GM15510 (cell line): Measurements from ENCODE around the gene GATA3.

Experiments used
- POLR2A ChIP-seq: IDR thresholded peaks from 3 replicates; pipeline ENCODE4 v1.6.1; 2011; ENCODE audit warnings: borderline replicate concordance; ENCODE audit not compliant: insufficient read length; ENCODE audit errors: extremely low read depth

Gene GATA3

DNA sequence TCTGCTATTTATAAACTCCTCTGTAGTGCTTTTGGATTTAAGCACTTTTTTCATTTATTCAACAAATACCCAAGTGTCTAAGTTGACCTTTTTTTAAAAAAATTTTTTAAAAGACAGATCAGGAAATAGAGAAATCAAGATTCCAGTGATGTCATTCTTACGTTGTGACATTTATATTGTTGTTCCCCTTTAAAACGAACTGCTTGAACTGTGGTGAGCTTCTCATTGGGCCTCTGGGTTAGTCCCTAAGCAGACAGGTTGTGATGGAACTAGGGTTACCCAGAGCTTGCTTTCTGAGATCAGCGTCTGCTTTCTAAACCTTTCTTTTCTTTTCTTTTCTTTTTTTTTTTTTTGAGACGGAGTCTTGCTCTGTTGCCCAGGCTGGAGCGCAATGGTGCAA, 22.4 kb downstream of the GATA3 start:
- TF ChIP-seq POLR2A: no peak

DNA sequence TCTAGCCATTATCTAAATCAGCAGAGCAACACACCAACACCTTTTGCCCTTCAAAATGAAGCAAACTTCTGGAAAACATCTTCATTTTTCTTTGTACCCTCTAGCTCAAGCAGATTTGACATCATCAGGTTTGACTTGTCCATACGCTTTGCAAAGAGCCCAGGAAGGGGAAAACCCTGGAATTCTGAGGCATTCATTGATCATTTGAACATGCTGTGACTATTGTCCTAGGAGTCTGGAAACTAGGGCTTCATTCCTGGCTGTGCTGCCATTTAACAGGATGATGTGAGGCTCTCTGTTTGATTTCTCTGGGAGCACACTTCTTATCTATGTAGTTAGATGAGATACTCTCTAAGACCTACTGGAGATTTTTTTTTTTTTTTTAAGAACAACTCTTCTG, 23.5 kb downstream of the GATA3 start:
- no peak for TF ChIP-seq POLR2A

GRCh38 chr10:8079126-8079525, 24.6 kb downstream of the GATA3 start:
- TF ChIP-seq POLR2A: no peak

DNA sequence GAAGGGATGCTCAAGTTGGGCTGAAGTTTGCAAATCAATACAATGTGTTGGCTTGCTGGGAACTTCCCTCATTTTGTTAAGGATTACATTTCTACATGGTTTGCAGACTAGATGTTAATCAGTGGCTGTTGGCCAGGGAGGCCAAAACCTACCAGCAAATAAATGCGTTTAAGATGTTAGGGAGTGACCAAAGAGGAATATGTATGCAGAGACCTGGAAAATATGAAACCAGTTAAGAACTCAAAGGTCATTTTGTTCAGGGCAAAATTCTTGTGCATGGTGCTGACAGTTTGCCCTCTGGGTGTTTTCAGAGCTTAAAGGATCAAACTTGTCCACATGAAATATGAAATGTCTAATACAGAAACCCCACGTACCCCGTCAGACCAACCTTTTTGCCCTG, 30.3 kb downstream of the GATA3 start:
- no peak for TF ChIP-seq POLR2A

DNA sequence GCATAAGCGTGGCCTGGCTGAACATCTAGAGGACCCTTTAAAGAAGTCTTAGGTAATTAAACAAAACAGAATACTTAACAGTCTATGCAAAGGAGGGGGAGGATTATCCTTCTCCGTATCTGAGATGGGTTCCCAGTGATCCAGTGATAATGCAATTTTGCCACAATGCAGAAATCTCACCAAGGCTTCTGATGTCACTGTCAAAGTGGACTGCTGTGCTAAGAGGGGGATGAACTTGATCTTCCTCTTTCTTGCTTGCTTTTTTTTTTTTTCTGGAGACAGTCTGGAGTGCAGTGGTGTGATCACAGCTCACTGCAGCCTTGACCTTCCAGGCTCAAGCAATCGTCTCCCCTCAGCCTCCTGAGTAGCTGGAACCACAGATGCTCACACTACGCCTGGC, 30.8 kb downstream of the GATA3 start:
- TF ChIP-seq POLR2A: no peak

GRCh38 chr10:8086315-8086714, 31.8 kb downstream of the GATA3 start:
- no peak for TF ChIP-seq POLR2A

DNA sequence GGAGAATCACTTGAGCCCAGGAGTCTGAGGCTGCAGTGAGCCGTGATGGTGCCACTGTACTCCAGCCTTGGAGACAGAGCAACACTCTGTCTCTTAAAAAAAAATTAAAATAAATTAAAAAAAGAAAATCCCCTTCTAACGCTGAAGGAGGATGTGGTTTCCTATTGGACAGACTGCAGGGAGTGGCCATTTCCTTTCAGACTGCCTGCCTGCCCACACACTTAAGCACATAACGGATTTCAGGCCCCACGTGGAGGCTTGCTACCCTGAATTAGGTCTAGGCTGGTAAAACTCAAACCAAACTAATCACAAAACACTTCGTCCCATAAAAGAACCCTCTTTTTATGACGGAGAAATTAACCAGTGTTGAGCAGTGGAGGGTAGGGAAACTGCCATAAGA, 34.0 kb downstream of the GATA3 start:
- no peak for TF ChIP-seq POLR2A

GRCh38 chr10:8092428-8092827, 37.9 kb downstream of the GATA3 start:
- TF ChIP-seq POLR2A: no peak

GRCh38 chr10:8095959-8096358, 41.5 kb downstream of the GATA3 start:
- no peak for TF ChIP-seq POLR2A

- TF ChIP-seq POLR2A: no peak
Measured at GRCh38 chr10:8096931-8097330, 42.4 kb downstream of the GATA3 start.

- TF ChIP-seq POLR2A: no peak
Measured at GRCh38 chr10:8100366-8100765, 45.9 kb downstream of the GATA3 start.

- no peak for TF ChIP-seq POLR2A
Measured at GRCh38 chr10:8102708-8103401, 48.4 kb downstream of the GATA3 start.

DNA sequence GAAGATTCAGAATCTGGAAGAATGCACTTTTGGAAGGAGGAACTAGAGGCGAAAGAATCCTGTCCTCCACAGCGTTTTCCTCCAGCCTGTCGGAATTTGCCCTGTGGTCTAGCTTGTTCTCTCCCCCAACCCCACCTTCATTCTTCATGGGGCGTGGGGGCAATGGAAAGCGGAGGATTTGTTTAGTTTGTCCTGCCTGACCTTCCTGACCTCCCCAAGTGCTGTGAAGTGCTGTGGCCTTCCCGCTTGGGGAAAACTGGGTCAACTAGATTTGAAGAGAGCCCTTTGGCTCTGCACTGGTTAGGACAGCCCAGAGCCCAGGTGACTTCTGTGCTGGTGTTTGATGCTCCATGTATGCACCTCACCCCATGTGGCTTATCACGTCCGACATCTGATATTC, 49.1 kb downstream of the GATA3 start:
- no peak for TF ChIP-seq POLR2A

- TF ChIP-seq POLR2A: no peak
Measured at GRCh38 chr10:8104005-8104404, 49.5 kb downstream of the GATA3 start.

GRCh38 chr10:8104721-8105120, 50.2 kb downstream of the GATA3 start:
- no peak for TF ChIP-seq POLR2A

DNA sequence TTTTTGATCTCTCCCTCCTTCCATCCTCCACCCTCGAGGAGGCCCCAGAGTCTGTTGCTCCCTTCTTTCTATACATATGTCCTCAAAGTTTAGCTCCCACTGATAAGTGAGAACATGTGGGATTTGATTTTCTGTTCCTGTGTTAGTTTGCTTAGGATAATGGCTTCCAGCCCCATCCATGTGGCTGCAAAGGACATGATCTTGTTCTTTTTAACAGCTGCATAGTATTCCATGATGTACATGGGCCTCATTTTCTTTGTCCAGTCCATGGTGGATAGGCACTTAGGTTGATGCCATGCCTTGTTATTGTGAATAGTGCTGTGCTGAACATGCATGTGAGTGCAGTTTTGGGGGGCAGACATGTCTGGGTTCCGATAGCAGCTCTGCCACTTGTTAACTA, 51.4 kb downstream of the GATA3 start:
- TF ChIP-seq POLR2A: no peak
